SH-SY5Y (cell line): ENCODE data around the gene SLC25A42.

Experiments
- GATA2 ChIP-seq: IDR thresholded peaks from 2 replicates; pipeline ENCODE4 v1.6.1; 2011; ENCODE audit warnings: mild to moderate bottlenecking, low read depth, low read length
- GATA3 ChIP-seq: IDR thresholded peaks from 2 replicates; pipeline ENCODE4 v1.6.1; 2011; ENCODE audit warnings: low read depth, mild to moderate bottlenecking, low read length, moderate library complexity

- TF ChIP-seq GATA2 (no peak), GATA3 (no peak)
Measured at GRCh38 chr19:19051478-19052213, 12.1 kb upstream of the SLC25A42 start.
